K562 (cell line): ENCODE measurements around the gene ADGRF5. TPM values are rescaled to one million over a fixed set of nuclear protein-coding genes. Genes with fewer than 3 reads are reported as not detected.

Experiments used
- ATAC-seq: fragments of 200-7000 bp; cut with Tn5 transposase; 3 replicates; pipeline ENCODE4 v1.9.1; 2020; ENCODE audit warnings: moderate library complexity
- BruUV-seq: library from RNA; stranded (reverse); fragments of 400-500 nt; replicated peaks from 2 replicates; lab custom pipeline; 2021; lab: Mats Ljungman, UMichigan
- CTCF ChIA-PET: fragments of 300-600 bp; formaldehyde crosslinking; extraction: SDS; loops from one replicate; lab custom pipeline; 2021; ENCODE audit warnings: low intra/inter-chr PET ratio; lab: Yijun Ruan, JAX
- POLR2A ChIA-PET: fragments of 300-600, 350-650 bp; sonication (Branson Sonifier 250); formaldehyde crosslinking; extraction: SDS; loops from one replicate; lab custom pipeline; 2021; ENCODE audit warnings: antibody characterized with exemption, inconsistent platforms; lab: Yijun Ruan, JAX
- DNase-seq, 4 experiments: peaks; one replicate each; pipeline versions ENCODE4 v3.0.0 to v3.0.0-alpha.2; 2011 to 2018; ENCODE audit warnings: low spot score in 3 of 4, mixed read lengths in 3 of 4; ENCODE audit errors: extremely low read depth in 1 of 4
- FAIRE-seq: peaks from 2 replicates; lab custom pipeline; 2011; peaks lifted over from hg19 to GRCh38; lab: Jason Lieb, UNC
- H2AFZ ChIP-seq: 2 replicates; pipeline ENCODE4 v1.6.0; 2011; ENCODE audit warnings: low read depth, low read length, control low read depth, inconsistent platforms
- H3K27ac ChIP-seq: fragments of 200-600 bp; 3 replicates; pipeline ENCODE4 v1.8.0; 2011; ENCODE audit warnings: low read depth, mild to moderate bottlenecking, control low read depth, inconsistent platforms, low read length, moderate library complexity, mixed read lengths; ENCODE audit errors: extremely low read depth
- H3K27me3 ChIP-seq, 2 experiments: fragments of 300-600 bp in 1 of 2; 2 replicates in 1 of 2; 3 replicates in 1 of 2; pipeline versions ENCODE4 v1.6.0 to v1.8.0; 2011; ENCODE audit warnings: inconsistent platforms in 2 of 2, low read length in 2 of 2, mild to moderate bottlenecking in 1 of 2, mixed read lengths in 1 of 2, moderate library complexity in 1 of 2; ENCODE audit not compliant: control insufficient read depth in 2 of 2, insufficient read depth in 2 of 2
- H3K36me3 ChIP-seq: fragments of 300-600 bp; 3 replicates; pipeline ENCODE4 v1.8.0; 2011; ENCODE audit warnings: mild to moderate bottlenecking, low read length, inconsistent platforms; ENCODE audit not compliant: control insufficient read depth, insufficient read depth
- H3K4me1 ChIP-seq, 2 experiments: fragments of 200-600 bp in 1 of 2; replicated peaks in 1 of 2; 2 replicates in 1 of 2; 3 replicates in 1 of 2; pipeline versions ENCODE4 v1.5.1 to v1.8.0; 2011; ENCODE audit warnings: inconsistent platforms in 2 of 2, low read length in 2 of 2, mild to moderate bottlenecking in 1 of 2, mixed read lengths in 1 of 2, moderate library complexity in 1 of 2; ENCODE audit not compliant: control insufficient read depth in 2 of 2, insufficient read depth in 2 of 2
- H3K4me2 ChIP-seq: 2 replicates; pipeline ENCODE4 v1.6.1; 2011; ENCODE audit warnings: low read length, control low read depth, inconsistent platforms, mixed read lengths; ENCODE audit not compliant: insufficient read depth
- H3K4me3 ChIP-seq: fragments of 200-600 bp; sonication (generic), shearing (Covaris generic); 2 replicates; pipeline ENCODE4 v1.5.1; 2016; ENCODE audit warnings: control low read depth, inconsistent platforms
- H3K79me2 ChIP-seq: fragments of 200-600 bp; 3 replicates; pipeline ENCODE4 v1.8.0; 2011; ENCODE audit warnings: low read length, inconsistent platforms; ENCODE audit not compliant: control insufficient read depth, insufficient read depth
- H3K9ac ChIP-seq, 2 experiments: 2 replicates each; pipeline versions ENCODE4 v1.6.0 to v1.6.1; 2011; ENCODE audit warnings: low read depth in 2 of 2, low read length in 2 of 2, control low read depth in 1 of 2, inconsistent platforms in 1 of 2, mild to moderate bottlenecking in 1 of 2, mixed read lengths in 1 of 2; ENCODE audit not compliant: insufficient read depth in 1 of 2
- H3K9me1 ChIP-seq: one replicate; pipeline ENCODE4 v1.6.0; 2011; ENCODE audit warnings: inconsistent platforms, mild to moderate bottlenecking, low read length, moderate library complexity; ENCODE audit not compliant: control insufficient read depth, insufficient read depth
- H3K9me3 ChIP-seq: replicated peaks from 2 replicates; pipeline ENCODE4 v1.5.1; 2011; ENCODE audit warnings: low read depth, low read length, inconsistent platforms; ENCODE audit not compliant: control insufficient read depth, insufficient read depth
- H4K20me1 ChIP-seq: replicated peaks from 2 replicates; pipeline ENCODE4 v1.6.1; 2011; ENCODE audit warnings: low read length, inconsistent platforms, mixed read lengths; ENCODE audit not compliant: control insufficient read depth, insufficient read depth
- ARID3A ChIP-seq: IDR thresholded peaks from 2 replicates; pipeline ENCODE4 v1.6.1; 2012; ENCODE audit warnings: low read depth, low read length, improper control_type of control experiment, borderline replicate concordance
- BACH1 ChIP-seq: fragments of 200-800 bp; sonication (Bioruptor generic); IDR thresholded peaks from 2 replicates; pipeline ENCODE4 v1.6.1; 2016; ENCODE audit warnings: missing genetic modification characterization, missing compliant biosample characterization
- GTF2E2 ChIP-seq: fragments of 200-800 bp; sonication (Bioruptor generic); IDR thresholded peaks from 2 replicates; pipeline ENCODE4 v1.6.1; 2016; ENCODE audit warnings: missing genetic modification characterization, missing compliant biosample characterization
- HDAC8 ChIP-seq: fragments of 450-650 bp; IDR thresholded peaks from 2 replicates; pipeline ENCODE4 v1.6.1; 2016; ENCODE audit warnings: mild to moderate bottlenecking, missing genetic modification characterization, moderate library complexity, missing compliant biosample characterization
- L3MBTL2 ChIP-seq: fragments of 450-650 bp; IDR thresholded peaks from 2 replicates; pipeline ENCODE4 v1.6.1; 2016; ENCODE audit warnings: mild to moderate bottlenecking, moderate library complexity
- MAZ ChIP-seq, 2 experiments: fragments of 450-650 bp in 1 of 2; sonication (generic) in 1 of 2; formaldehyde crosslinking; IDR thresholded peaks in 1 of 2; conservative IDR thresholded peaks in 1 of 2; 2 replicates each; pipeline versions ENCODE4 v1.4.0 to v1.5.0; 2020; ENCODE audit warnings: mild to moderate bottlenecking in 1 of 2, missing genetic modification reagents in 1 of 2
- NR2C2 ChIP-seq, 2 experiments: fragments of 200-800 bp in 1 of 2; sonication (Bioruptor generic) in 1 of 2; sonication (generic) in 1 of 2; formaldehyde crosslinking in 1 of 2; IDR thresholded peaks; 2 replicates each; pipeline versions ENCODE4 v1.6.1 to v1.8.0; 2016 to 2022; ENCODE audit warnings: mild to moderate bottlenecking in 1 of 2, missing compliant biosample characterization in 1 of 2, missing genetic modification characterization in 1 of 2, missing genetic modification reagents in 1 of 2
- RB1 ChIP-seq: fragments of 450-650 bp; IDR thresholded peaks from 2 replicates; pipeline ENCODE4 v1.6.1; 2017; ENCODE audit warnings: low read depth, mild to moderate bottlenecking
- RBM14 ChIP-seq: fragments of 200-400 bp; formaldehyde crosslinking; IDR thresholded peaks from 2 replicates; pipeline ENCODE4 v1.6.1; 2018; ENCODE audit warnings: low read depth, mild to moderate bottlenecking, low read length, moderate library complexity, borderline replicate concordance; ENCODE audit not compliant: insufficient read depth
- SOX6 ChIP-seq: fragments of 450-650 bp; IDR thresholded peaks from 2 replicates; pipeline ENCODE4 v1.6.1; 2014; ENCODE audit warnings: mild to moderate bottlenecking
- ZNF121 ChIP-seq: sonication (generic); formaldehyde crosslinking; conservative IDR thresholded peaks from 2 replicates; pipeline ENCODE4 v1.8.0; 2022; ENCODE audit warnings: missing genetic modification reagents
- ZSCAN32 ChIP-seq: fragments of 450-650 bp; formaldehyde crosslinking; IDR thresholded peaks from 2 replicates; pipeline ENCODE4 v1.4.0; 2020; ENCODE audit warnings: mild to moderate bottlenecking, moderate library complexity
- in situ Hi-C: fragments of 300-500 bp; cut with MboI; formaldehyde crosslinking; loops from 4 replicates; pipeline ENCODE4 v1.15.0; 2018; ENCODE audit warnings: inconsistent platforms, mixed read lengths
- intact Hi-C: fragments of 100-400 bp; cut with micrococcal nuclease; formaldehyde crosslinking; loops from 2 replicates; pipeline ENCODE4 v1.14.2; 2022
- polyA plus RNA-seq, 8 experiments: library from polyadenylated mRNA; depleted of rRNA in 4 of 8; stranded (reverse) in 5 of 8; unstranded in 3 of 8; fragments of >200 nt; fragmentation: Nextera tagmentation in 2 of 8; fragmentation: Illumina TruSeq in 1 of 8; extraction: Ambion mirVana in 2 of 8; extraction: Trizol in 1 of 8; gene quantifications; 2 replicates each; pipeline versions ENCODE4 v1.2.1 to v1.2.3, GENCODE V29; 2011 to 2014; ENCODE audit warnings: inconsistent platforms in 1 of 8, missing spikeins in 1 of 8
- total RNA-seq, 7 experiments: library from RNA; depleted of rRNA in 6 of 7; stranded (reverse); fragments of >200 nt in 6 of 7; fragmentation: Illumina TruSeq in 2 of 7; extraction: Trizol in 2 of 7; gene quantifications; 2 replicates each; pipeline versions ENCODE4 v1.2.1 to v1.2.3, GENCODE V29; 2011 to 2021; ENCODE audit warnings: low replicate concordance in 1 of 7
- TF ChIP-seq, protein P1 (sequence below), 2 experiments: fragments of 150-350 bp in 1 of 2; IDR thresholded peaks; 2 replicates each; pipeline ENCODE4 v1.6.1; 2012 to 2016; ENCODE audit warnings: low read depth in 2 of 2, low read length in 2 of 2, mild to moderate bottlenecking in 1 of 2, moderate library complexity in 1 of 2
- TF ChIP-seq, protein P2 (sequence below): fragments of 250-450 bp; sonication (Bioruptor Pico); IDR thresholded peaks from 2 replicates; pipeline ENCODE4 v1.9.0; 2021; ENCODE audit warnings: mild to moderate bottlenecking

Gene ADGRF5
- total and polyA plus RNA-seq, 9 of the 15 experiments (the other 6 are each of a cell fraction or from before 2014, with no cell fraction given) = 0.07 TPM; not detected in 8

DNA sequence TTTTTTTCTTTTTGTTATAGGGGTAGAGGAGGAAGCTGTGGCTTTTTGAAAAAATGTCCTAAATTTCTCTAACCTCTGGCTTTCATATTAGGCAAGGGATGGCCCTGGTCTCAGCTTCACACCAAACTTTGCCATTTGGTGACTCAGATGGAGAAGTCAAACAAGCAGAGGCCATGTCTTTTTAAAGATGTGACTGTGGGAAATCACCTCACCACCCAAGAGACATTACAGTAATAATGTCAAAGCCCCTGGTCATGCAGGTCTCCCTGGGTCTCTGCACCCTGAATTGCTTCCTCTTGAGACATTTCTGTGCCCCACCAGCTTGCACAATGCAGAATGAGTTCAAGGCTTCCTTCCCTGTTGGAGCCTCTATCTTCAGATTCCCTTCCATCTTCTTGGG, 39.5 kb upstream of the ADGRF5 start:
- H3K36me3 ChIP-seq = no peaks in the 10 kb centered on the region
- DNase-seq (no peak), FAIRE-seq (no peak), ATAC-seq (no peak)
- H2AFZ ChIP-seq = no peak overlapping the region
- no peak overlapping the region for H3K9ac ChIP-seq
- POLR2A ChIA-PET = no interaction called here
- no peaks in the 10 kb centered on the region for H3K9me1 ChIP-seq
- H3K4me2 ChIP-seq = no peak overlapping the region
- in situ Hi-C loops = no loop called here
- H3K4me3 ChIP-seq = no peak overlapping the region
- CTCF ChIA-PET = no interaction called here
- intact Hi-C loops = no loop called here
- no peaks in the 10 kb centered on the region for H3K27me3 ChIP-seq
- no peaks in the 10 kb centered on the region for H3K9me3 ChIP-seq
- no peaks in the 10 kb centered on the region for H3K4me1 ChIP-seq
- no peaks in the 10 kb centered on the region for H3K79me2 ChIP-seq
- no peaks in the 10 kb centered on the region for H4K20me1 ChIP-seq
- H3K27ac ChIP-seq = no peak overlapping the region
- BruUV-seq = no TSS peak
- TF ChIP-seq NR2C2 (CRISPR knock-in tag; IDR thresholded peaks at IDR 0.05) (no peak), NR2C2 (tag; IDR thresholded peaks at IDR 0.05) (no peak), MAZ (CRISPR knock-in tag; conservative IDR thresholded peaks at IDR 0.05 in 1 of 2, IDR thresholded peaks at IDR 0.05 in 1 of 2) (no peak), SOX6 (no peak), L3MBTL2 (no peak), RBM14 (no peak), ZNF121 (CRISPR knock-in tag) (no peak), ARID3A (no peak), HDAC8 (tag) (no peak), GTF2E2 (tag) (no peak), BACH1 (tag) (no peak), RB1 (no peak), ZSCAN32 (CRISPR knock-in tag) (no peak)
- TF ChIP-seq, protein P1, sequence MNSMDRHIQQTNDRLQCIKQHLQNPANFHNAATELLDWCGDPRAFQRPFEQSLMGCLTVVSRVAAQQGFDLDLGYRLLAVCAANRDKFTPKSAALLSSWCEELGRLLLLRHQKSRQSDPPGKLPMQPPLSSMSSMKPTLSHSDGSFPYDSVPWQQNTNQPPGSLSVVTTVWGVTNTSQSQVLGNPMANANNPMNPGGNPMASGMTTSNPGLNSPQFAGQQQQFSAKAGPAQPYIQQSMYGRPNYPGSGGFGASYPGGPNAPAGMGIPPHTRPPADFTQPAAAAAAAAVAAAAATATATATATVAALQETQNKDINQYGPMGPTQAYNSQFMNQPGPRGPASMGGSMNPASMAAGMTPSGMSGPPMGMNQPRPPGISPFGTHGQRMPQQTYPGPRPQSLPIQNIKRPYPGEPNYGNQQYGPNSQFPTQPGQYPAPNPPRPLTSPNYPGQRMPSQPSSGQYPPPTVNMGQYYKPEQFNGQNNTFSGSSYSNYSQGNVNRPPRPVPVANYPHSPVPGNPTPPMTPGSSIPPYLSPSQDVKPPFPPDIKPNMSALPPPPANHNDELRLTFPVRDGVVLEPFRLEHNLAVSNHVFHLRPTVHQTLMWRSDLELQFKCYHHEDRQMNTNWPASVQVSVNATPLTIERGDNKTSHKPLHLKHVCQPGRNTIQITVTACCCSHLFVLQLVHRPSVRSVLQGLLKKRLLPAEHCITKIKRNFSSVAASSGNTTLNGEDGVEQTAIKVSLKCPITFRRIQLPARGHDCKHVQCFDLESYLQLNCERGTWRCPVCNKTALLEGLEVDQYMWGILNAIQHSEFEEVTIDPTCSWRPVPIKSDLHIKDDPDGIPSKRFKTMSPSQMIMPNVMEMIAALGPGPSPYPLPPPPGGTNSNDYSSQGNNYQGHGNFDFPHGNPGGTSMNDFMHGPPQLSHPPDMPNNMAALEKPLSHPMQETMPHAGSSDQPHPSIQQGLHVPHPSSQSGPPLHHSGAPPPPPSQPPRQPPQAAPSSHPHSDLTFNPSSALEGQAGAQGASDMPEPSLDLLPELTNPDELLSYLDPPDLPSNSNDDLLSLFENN (IDR thresholded peaks at IDR 0.05; ENCODE audit: low read depth in 2 of 2, low read length in 2 of 2) = no peak
- TF ChIP-seq, protein P2, sequence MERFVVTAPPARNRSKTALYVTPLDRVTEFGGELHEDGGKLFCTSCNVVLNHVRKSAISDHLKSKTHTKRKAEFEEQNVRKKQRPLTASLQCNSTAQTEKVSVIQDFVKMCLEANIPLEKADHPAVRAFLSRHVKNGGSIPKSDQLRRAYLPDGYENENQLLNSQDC (CRISPR knock-in tag) = no peak
